Thoracic aorta (tissue), 2 donors: ENCODE measurements around the gene PCDH20. TPM values are rescaled to one million over a fixed set of nuclear protein-coding genes. Genes with fewer than 3 reads are reported as not detected.
"Not testable (repeated sequence)": the region's sequence is repeated elsewhere in the genome, so short reads cannot be mapped to it uniquely, and the experiment has no call there.

Source experiments
- ATAC-seq: fragments of 150-250 bp; one replicate; pipeline ENCODE4 v1.8.0; 2017; ENCODE audit warnings: low read depth; ENCODE audit not compliant: insufficient number of reproducible peaks, low FRiP score
- DNase-seq: peaks from one replicate; pipeline ENCODE4 v3.0.0-alpha.2; 2020; ENCODE audit warnings: low spot score
- H3K27ac ChIP-seq, 2 donors: fragments of 200-600 bp; sonication (generic); 1 replicate in 1 of 2; 2 replicates in 1 of 2; pipeline ENCODE4 v1.5.1; 2016; ENCODE audit warnings: mild to moderate bottlenecking in 2 of 2, moderate library complexity in 2 of 2
- H3K27me3 ChIP-seq: fragments of 200-600 bp; sonication (generic); replicated peaks from 2 replicates; pipeline ENCODE4 v1.6.0; 2016; ENCODE audit warnings: mild to moderate bottlenecking; ENCODE audit not compliant: insufficient read depth
- H3K36me3 ChIP-seq: fragments of 200-600 bp; sonication (generic); one replicate; pipeline ENCODE4 v1.5.1; 2016
- H3K4me1 ChIP-seq, 2 donors: fragments of 200-600 bp; sonication (generic); 1 replicate in 1 of 2; 2 replicates in 1 of 2; pipeline versions ENCODE4 v1.5.1 to v1.6.0; 2016; ENCODE audit warnings: low read depth in 2 of 2, mild to moderate bottlenecking in 1 of 2; ENCODE audit not compliant: control insufficient read depth in 1 of 2
- H3K4me3 ChIP-seq: fragments of 200-600 bp; sonication (generic); 2 replicates; pipeline ENCODE4 v1.5.1; 2016; ENCODE audit warnings: mild to moderate bottlenecking
- H3K9me3 ChIP-seq: fragments of 200-600 bp; sonication (generic); 2 replicates; pipeline ENCODE4 v1.5.1; 2016
- total RNA-seq, 2 donors: library from RNA; depleted of rRNA; stranded (reverse); fragments of >200 nt; gene quantifications; one replicate each; pipeline versions ENCODE4 v1.1.0 to v1.2.3, GENCODE V29; 2016
- TF ChIP-seq, protein P1 (sequence below): fragments of 200-600 bp; sonication (generic); IDR thresholded peaks from one replicate; pipeline ENCODE4 v1.5.1; 2019; ENCODE audit warnings: antibody characterized with exemption

PCDH20 gene
- total RNA-seq, 2 donors from 2014 or later: 10.6 to 12.0 TPM

GRCh38 chr13:61391426-61391825, 24.2 kb downstream of the PCDH20 start:
- TF ChIP-seq, protein P1, sequence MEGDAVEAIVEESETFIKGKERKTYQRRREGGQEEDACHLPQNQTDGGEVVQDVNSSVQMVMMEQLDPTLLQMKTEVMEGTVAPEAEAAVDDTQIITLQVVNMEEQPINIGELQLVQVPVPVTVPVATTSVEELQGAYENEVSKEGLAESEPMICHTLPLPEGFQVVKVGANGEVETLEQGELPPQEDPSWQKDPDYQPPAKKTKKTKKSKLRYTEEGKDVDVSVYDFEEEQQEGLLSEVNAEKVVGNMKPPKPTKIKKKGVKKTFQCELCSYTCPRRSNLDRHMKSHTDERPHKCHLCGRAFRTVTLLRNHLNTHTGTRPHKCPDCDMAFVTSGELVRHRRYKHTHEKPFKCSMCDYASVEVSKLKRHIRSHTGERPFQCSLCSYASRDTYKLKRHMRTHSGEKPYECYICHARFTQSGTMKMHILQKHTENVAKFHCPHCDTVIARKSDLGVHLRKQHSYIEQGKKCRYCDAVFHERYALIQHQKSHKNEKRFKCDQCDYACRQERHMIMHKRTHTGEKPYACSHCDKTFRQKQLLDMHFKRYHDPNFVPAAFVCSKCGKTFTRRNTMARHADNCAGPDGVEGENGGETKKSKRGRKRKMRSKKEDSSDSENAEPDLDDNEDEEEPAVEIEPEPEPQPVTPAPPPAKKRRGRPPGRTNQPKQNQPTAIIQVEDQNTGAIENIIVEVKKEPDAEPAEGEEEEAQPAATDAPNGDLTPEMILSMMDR: no peak
- Histone ChIP-seq H3K36me3 (no peaks in the 10 kb centered on the region), H3K4me1 (no peaks in the 10 kb centered on the region), H3K4me3 (no peak overlapping the region), H3K27me3 (no peaks in the 10 kb centered on the region), H3K27ac (no peak overlapping the region), H3K9me3 (no peaks in the 10 kb centered on the region)
- ATAC-seq (no peak), DNase-seq (no peak)

DNA sequence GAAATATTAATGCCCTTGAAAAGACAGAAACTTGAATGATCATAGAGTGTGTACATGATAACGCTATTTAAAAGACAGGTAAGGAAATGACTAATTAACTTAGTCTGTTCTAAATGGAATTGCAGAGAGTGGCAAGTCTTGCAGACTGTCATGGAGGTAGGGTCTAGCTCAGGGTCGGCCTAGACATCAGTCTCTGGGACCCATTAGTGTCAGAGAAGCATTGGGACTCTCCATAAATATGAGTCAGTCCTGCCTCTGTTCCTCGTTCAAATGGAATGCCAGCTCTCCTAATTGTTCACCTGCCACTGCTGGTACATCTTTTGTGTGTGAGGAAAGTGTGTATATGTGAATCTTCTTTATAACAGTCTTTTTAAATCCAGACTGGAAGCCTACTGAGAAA, 28.0 kb downstream of the PCDH20 start:
- TF ChIP-seq, protein P1: no peak
- DNase-seq (no peak), ATAC-seq (no peak)
- Histone ChIP-seq H3K36me3 (no peaks in the 10 kb centered on the region), H3K27ac (no peak overlapping the region), H3K9me3 (no peaks in the 10 kb centered on the region), H3K4me1 (no peaks in the 10 kb centered on the region), H3K27me3 (no peaks in the 10 kb centered on the region), H3K4me3 (no peak overlapping the region)

GRCh38 chr13:61383111-61383510, 32.5 kb downstream of the PCDH20 start:
- Histone ChIP-seq H3K4me1 (no peaks in the 10 kb centered on the region), H3K4me3 (no peak overlapping the region), H3K9me3 (no peaks in the 10 kb centered on the region), H3K27ac (no peak overlapping the region), H3K36me3 (no peaks in the 10 kb centered on the region), H3K27me3 (no peaks in the 10 kb centered on the region)
- ATAC-seq (no peak), DNase-seq (no peak)
- TF ChIP-seq, protein P1: no peak

DNA sequence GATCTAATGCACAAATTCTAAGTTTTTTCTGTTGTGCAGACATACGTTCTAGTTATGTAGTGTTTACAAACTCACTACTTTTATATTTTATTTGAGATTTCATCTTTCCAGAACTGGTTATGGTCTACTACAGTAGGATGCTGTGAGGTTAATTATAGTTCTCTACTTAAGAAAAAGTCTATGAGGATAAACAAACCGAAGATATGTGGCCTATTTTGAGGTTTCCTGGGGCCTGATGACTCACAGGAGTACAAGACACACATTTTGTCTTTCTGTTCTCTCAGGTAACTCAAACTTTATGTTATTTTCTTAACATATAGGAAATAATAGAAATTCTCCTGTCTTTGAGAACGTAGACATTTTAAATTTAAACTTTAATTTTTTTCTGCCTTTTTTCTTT, 45.1 kb downstream of the PCDH20 start:
- no peaks in the 10 kb centered on the region for H3K27me3 ChIP-seq
- H3K27ac ChIP-seq: no peak overlapping the region
- no peaks in the 10 kb centered on the region for H3K4me1 ChIP-seq
- no peak for ATAC-seq
- H3K36me3 ChIP-seq: no peaks in the 10 kb centered on the region
- H3K4me3 ChIP-seq: no peak overlapping the region
- TF ChIP-seq, protein P1: no peak
- no peaks in the 10 kb centered on the region for H3K9me3 ChIP-seq
- DNase-seq: no peak

DNA sequence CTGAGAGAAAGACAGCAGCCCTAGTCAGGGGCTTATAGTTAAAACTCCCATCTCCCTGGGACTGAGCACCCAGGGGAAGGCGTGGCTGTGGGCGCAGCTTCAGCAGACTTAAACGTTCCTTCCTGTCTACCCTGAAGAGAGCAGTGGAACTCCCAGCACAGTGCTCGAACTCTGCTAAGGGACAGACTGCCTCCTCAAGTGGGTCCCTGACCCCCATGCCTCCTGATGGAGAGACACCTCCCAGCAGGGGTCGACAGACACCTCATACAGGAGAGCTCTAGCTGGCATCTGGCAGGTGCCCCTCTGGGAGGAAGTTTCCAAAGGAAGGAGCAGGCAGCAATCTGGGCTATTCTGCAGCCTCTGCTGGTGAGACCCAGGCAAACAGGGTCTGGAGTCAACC, 51.0 kb downstream of the PCDH20 start:
- ATAC-seq, H3K4me1 ChIP-seq, H3K27ac ChIP-seq, H3K27me3 ChIP-seq, H3K36me3 ChIP-seq, H3K4me3 ChIP-seq, DNase-seq, H3K9me3 ChIP-seq: not testable (repeated sequence)

- no peaks in the 10 kb centered on the region for H3K27me3 ChIP-seq
- no peak overlapping the region for H3K27ac ChIP-seq
- no peaks in the 10 kb centered on the region for H3K36me3 ChIP-seq
- H3K4me1 ChIP-seq: no peaks in the 10 kb centered on the region
- DNase-seq (no peak), ATAC-seq (no peak)
- H3K9me3 ChIP-seq: no peaks in the 10 kb centered on the region
- H3K4me3 ChIP-seq: no peak overlapping the region
- TF ChIP-seq, protein P1: no peak
Measured at GRCh38 chr13:61362522-61362921, 53.1 kb downstream of the PCDH20 start.
